Stimulated activated CD4-positive, alpha-beta T cell treated with anti-CD3 and anti-CD28 coated beads, Interleukin-4, amount 100 ng/mL, for 48 hours (primary cell): Measurements from ENCODE around the gene HOXD10.

Source experiments
- DNase-seq, 2 donors: peaks; one replicate each; pipeline ENCODE4 v3.0.0-alpha.2; 2020; ENCODE audit warnings: low read depth in 2 of 2

The HOXD10 gene

DNA sequence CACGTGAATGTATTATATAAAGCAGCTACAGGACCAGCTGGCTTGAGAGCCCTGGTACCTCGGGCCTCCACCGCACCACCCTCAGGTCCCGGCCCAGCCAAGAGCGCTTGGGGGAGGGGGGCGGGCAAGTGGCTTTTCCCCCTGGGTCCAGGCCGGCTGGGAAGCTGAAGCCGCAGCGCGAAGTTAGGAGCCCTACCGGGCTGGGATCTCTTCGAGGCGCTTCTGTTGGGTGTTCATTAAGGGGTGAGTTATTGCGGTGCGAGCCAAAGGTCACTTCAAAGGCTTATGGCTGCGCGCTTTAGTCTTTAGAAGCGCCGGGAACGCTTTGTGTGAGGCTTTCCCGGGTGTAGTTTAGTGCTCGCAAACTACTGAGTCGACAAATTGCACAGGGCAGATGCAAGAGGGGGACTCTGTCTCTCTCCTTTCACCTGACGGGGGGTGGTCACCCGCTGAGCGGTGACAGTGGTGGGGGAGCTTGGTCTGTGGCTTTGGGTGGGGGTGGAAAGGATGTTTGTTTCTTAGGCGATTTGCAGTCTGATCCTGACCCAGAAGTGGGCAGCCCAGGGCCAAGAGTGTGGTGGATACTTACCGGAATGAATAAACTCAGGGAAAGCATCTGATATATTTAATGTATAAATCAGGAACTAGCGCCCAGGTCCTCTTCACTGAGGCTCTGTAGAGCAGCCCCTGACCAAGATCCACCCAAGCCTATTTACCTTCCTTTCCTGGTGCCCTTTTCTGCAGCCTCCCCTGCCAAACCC is 46.5 kb downstream of the HOXD10 start:
- DNase-seq: no peak

DNA sequence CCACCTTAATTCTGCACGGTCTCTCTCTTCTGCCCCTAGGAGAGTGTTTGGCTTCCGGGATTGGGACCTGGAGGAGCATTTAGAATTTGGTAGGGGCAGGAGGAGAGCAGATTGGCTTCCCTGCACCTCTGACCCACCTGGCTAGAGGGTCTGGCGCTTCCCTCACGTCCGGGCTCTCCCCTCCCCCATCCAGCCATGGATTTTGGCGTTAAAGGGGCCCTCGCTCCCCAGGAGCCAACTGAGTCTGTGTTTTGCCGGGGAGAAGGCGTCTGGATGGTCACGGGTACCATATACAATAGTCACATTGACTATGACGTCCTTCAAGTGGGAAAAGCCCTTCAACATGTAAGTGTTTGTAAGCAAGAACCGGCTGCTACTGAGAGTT is 47.1 kb downstream of the HOXD10 start:
- no peak for DNase-seq

DNA sequence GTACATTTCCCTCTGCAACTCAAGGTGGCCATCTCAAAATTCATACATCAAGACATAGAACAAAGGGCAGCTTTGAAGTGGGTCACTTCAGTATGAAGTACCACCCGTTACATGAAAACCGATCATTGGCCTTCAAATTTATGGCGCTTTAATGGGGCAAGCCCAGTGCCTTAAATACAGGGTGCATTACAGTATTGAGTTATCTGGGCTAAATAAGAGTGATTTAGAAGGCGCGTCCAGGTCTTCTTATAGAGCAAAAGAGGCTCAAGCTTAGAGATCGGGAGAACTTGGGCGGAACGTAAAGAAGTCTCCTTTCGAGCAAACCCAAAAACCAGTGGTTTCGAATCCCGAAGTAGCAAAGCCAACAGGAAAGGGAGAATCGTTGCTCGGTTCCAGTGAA is 47.6 kb downstream of the HOXD10 start:
- no peak for DNase-seq

DNA sequence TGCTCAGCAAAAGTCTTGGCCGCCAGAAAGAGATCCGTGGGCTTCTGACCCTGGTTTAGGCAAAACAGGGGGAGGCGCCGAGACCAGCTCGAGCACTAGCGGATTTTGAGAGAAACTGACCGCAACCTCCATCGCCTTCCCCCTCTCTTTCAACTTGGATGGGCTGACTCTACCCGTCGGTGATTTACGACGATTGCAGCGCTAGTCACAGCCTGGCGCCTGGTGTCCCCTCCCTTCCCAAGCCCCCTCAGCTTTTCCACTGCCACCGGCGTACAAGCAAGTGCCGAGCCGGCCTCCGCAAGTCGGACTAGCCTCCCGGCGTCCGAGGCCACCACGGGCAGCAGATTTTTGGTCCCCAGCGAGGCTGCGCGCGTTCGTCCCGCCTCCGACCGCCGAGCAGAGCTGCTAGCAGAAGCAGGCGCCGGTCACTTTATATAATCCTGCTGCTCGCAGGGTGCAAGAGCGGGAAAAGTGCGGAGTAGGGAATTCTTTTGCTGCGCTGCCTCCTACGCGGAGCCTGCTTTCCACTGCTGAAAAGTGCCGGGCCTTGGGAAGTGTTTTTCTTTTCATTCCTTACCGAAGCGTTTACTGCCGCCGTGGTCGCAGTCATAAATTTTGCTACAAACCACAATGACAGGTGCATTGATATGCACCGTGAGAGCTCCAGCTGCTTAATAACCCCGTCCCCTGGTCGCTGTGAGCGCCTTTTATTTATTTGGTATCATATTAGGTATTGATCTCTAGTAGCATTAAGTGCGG is 48.2 kb downstream of the HOXD10 start:
- DNase-seq: no peak

DNA sequence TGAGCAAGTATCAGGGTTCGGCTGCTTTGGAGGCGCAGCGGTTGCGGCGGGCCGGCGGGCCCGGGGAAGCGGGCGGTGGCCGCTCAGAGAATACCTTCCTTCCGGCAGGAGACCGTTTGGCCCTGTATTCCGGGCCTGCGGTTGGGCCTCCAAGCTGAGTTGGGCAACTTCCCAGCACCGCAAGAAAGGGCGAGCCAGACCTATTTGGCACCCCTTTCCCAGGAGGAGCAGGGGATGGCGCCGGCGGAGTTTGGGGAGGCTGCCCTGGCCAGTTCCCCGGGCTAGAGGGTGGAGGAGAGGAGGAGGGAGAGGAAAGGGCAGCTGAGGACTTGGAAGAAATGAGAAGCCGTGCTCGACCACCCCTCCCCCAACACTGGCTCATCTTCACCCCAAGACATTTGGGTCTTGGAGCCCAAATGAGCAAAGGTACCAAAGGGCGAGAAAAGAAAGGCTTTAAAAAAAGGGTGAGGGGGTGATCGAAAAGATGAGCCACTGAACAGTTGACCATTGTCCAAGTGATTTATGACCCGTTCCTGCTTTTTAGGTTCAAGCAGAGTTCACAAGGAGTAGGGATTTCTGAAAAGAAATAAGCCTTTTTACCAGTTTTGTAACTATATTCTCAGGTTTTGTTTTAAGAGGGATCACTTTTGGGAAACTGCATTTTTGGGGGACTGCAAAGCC is 48.9 kb downstream of the HOXD10 start:
- DNase-seq: no peak

DNA sequence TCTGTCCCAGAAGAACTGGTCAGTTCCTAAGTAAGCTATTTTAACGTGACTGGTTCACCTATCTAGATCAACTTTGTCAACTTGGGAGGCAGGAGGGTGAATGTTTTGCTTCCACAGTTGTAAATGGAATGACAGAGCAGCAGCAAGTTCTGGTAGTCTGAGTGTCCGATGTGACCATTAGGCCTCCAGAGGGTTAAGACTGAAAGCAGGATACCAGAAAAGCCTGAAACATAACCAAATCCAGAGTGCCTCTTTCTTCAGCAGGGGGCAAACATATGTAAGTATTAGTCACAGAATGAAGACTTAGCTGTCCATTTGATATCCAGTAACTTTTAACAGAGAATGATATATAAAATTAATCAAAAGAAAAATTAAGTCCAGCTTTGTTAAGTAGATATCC is 49.7 kb downstream of the HOXD10 start:
- no peak for DNase-seq

DNA sequence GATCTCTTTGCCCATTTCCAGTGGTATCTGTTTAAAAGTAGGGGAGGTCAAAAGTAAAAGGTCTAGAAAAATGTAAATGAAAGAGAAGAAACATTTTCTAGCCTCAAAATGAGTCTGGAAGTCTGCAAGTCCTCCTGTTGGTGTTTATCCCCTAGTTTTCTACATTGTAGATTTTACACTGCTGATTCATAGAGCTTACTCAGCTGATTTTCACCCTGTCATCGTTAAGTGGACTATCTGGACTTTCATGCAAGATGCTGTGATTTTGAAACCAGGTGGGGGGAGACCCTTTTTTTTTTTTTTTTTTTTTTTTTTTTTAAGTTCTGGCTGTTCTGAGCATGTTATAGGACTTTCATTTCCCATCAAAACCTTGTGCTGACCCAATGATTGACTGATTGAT is 50.8 kb downstream of the HOXD10 start:
- DNase-seq: no peak

DNA sequence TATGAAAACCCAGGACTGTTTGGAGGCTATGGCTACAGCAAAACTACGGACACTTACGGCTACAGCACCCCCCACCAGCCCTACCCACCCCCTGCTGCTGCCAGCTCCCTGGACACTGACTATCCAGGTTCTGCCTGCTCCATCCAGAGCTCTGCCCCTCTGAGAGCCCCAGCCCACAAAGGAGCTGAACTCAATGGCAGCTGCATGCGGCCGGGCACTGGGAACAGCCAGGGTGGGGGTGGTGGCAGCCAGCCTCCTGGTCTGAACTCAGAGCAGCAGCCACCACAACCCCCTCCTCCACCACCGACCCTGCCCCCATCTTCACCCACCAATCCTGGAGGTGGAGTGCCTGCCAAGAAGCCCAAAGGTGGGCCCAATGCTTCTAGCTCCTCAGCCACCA is 52.6 kb downstream of the HOXD10 start:
- DNase-seq: no peak
